Effector memory CD8-positive, alpha-beta T cell (primary cell): ENCODE measurements around the gene AHCYL1.
"Not testable (repeated sequence)": the region's sequence is repeated elsewhere in the genome, so short reads cannot be mapped to it uniquely, and the experiment has no call there.

Experiments
- ATAC-seq: fragments of 150-1000 bp; cut with Tn5 transposase; replicated peaks from 2 replicates; pipeline ENCODE4 v1.10.0; 2021; ENCODE audit warnings: mild to moderate bottlenecking, moderate library complexity
- DNase-seq, 3 experiments: peaks; one replicate each; pipeline ENCODE4 v3.0.0; 2021
- H3K27ac Mint-ChIP-seq, 2 donors: one replicate each; pipeline ENCODE4 v1.8.0; 2022; ENCODE audit warnings: mild to moderate bottlenecking in 2 of 2, mixed read lengths in 2 of 2, moderate library complexity in 2 of 2
- H3K27me3 Mint-ChIP-seq, 2 donors: one replicate each; pipeline ENCODE4 v1.8.0; 2022; ENCODE audit warnings: mixed read lengths in 2 of 2
- H3K36me3 Mint-ChIP-seq: one replicate; pipeline ENCODE4 v1.8.0; 2022; ENCODE audit warnings: mild to moderate bottlenecking, moderate library complexity, mixed read lengths; ENCODE audit not compliant: insufficient read depth
- H3K4me1 Mint-ChIP-seq, 2 donors: one replicate each; pipeline ENCODE4 v1.8.0; 2022; ENCODE audit warnings: low read depth in 2 of 2, mixed read lengths in 2 of 2
- H3K4me3 Mint-ChIP-seq, 2 donors: one replicate each; pipeline ENCODE4 v1.8.0; 2022; ENCODE audit warnings: mild to moderate bottlenecking in 2 of 2, mixed read lengths in 2 of 2, moderate library complexity in 2 of 2
- H3K9me3 Mint-ChIP-seq, 2 donors: one replicate each; pipeline ENCODE4 v1.8.0; 2022; ENCODE audit warnings: mixed read lengths in 2 of 2
- total RNA-seq, 9 experiments: gene quantifications; one replicate each; lab custom pipeline; 2026; lab: John Stamatoyannopoulos, UW

Gene AHCYL1
- total RNA-seq, result 38.7 to 92.0 (median 72.2) reads per million in 9 experiments

- Mint-ChIP-seq H3K4me1 (peaks cover 28 to 35% of the 10 kb centered on the region in 2 donors), H3K27ac (peak within 1 kb of the TSS; percentile 99), H3K36me3 (peaks cover 7% of the 10 kb centered on the region)
Measured at GRCh38 chr1:109984456-109985246, at the start of gene AHCYL1. Gene AHCYL1 (plus strand): TSS chr1:109984765. CDS start chr1:109985053, 288 bp downstream.

DNA sequence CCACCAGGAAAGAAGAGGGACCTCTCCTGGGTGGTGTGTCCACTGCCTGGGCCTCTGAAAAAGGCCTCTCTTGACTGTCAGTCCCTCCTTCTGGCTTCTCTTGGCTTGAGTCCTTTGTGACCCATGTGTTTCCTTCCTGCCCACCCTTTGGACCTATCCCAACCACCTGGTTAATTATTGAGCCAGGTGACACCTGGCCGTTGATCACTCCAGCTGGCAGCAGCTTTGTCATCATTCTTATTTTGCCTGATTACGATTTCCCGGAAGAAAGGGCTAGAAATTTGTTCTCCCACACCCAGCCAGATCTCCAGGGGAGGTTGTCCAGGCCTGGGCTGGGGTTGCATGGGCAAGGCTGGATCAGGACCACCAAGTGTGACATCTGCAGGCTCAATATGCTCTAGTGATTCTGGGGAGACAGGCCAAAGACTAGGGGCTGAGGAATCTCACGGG lies 49.1 kb upstream of the AHCYL1 start:
- ATAC-seq (no peak), DNase-seq (no peak)
- Mint-ChIP-seq H3K4me1 (peaks cover 0 to 16% of the 10 kb centered on the region in 2 donors), H3K4me3 (no peak overlapping the region), H3K27me3 (no peaks in the 10 kb centered on the region), H3K27ac (no peak overlapping the region), H3K9me3 (peaks cover 2 to 7% of the 10 kb centered on the region in 2 donors), H3K36me3 (peaks cover 3% of the 10 kb centered on the region)

More at GRCh38 chr1:109984456-109985246, at the start of gene AHCYL1:
- no peaks in the 10 kb centered on the region for H3K9me3 Mint-ChIP-seq
- DNase-seq (peak; percentile 99 to 100 (median 99)), ATAC-seq (peak; percentile 98)
- peak within 1 kb of the TSS; percentile 98 to 99 for H3K4me3 Mint-ChIP-seq
- peaks cover 4 to 17% of the 10 kb centered on the region in 2 donors for H3K27me3 Mint-ChIP-seq

DNA sequence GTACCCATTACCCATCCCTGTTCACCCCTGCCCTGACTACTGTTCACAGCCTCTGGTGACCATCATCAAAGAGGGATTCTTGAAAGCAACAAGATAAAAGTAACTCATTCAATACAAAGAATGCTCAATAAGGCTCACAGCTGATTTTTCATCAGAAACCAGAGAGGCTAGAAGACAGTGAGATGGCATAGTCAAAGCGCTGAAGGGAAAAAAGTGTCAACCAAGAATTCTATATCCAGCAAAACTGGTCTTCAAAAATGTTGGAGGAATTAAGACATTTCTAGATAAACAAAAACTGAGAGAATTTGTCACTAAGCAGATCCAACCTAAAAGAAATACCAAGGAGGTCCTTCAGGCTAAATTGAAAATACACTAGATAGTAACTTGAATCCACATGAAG lies 46.8 kb upstream of the AHCYL1 start:
- DNase-seq, result no peak
- H3K9me3 Mint-ChIP-seq, result peaks cover 2 to 7% of the 10 kb centered on the region in 2 donors
- ATAC-seq, result no peak
- peaks cover 0 to 13% of the 10 kb centered on the region in 2 donors for H3K4me1 Mint-ChIP-seq
- no peak overlapping the region for H3K4me3 Mint-ChIP-seq
- no peaks in the 10 kb centered on the region for H3K27me3 Mint-ChIP-seq
- H3K27ac Mint-ChIP-seq, result no peak overlapping the region
- H3K36me3 Mint-ChIP-seq, result peaks cover 3% of the 10 kb centered on the region

- H3K36me3 Mint-ChIP-seq, result no peaks in the 10 kb centered on the region
- H3K27ac Mint-ChIP-seq, result no peak overlapping the region
- no peak overlapping the region for H3K4me3 Mint-ChIP-seq
- DNase-seq (no peak), ATAC-seq (no peak)
- H3K27me3 Mint-ChIP-seq, result no peaks in the 10 kb centered on the region
- peaks cover 2 to 7% of the 10 kb centered on the region in 2 donors for H3K9me3 Mint-ChIP-seq
- H3K4me1 Mint-ChIP-seq, result peaks cover 0 to 8% of the 10 kb centered on the region in 2 donors
Measured at GRCh38 chr1:109938556-109938955, 46.0 kb upstream of the AHCYL1 start.

GRCh38 chr1:109942434-109942833 lies 42.1 kb upstream of the AHCYL1 start:
- DNase-seq, result no peak
- ATAC-seq, result no peak
- Mint-ChIP-seq H3K4me1 (peaks cover 3 to 4% of the 10 kb centered on the region in 2 donors), H3K27ac (no peak overlapping the region), H3K4me3 (no peak overlapping the region), H3K9me3 (no peaks in the 10 kb centered on the region), H3K36me3 (no peaks in the 10 kb centered on the region), H3K27me3 (no peaks in the 10 kb centered on the region)

- no peak overlapping the region for H3K27ac Mint-ChIP-seq
- no peak for ATAC-seq
Measured at GRCh38 chr1:109944541-109944940, 40.0 kb upstream of the AHCYL1 start.

GRCh38 chr1:109946511-109946910 lies 38.1 kb upstream of the AHCYL1 start:
- H3K4me3 Mint-ChIP-seq, result no peak overlapping the region
- ATAC-seq (no peak), DNase-seq (no peak)
- no peaks in the 10 kb centered on the region for H3K27me3 Mint-ChIP-seq
- no peak overlapping the region for H3K27ac Mint-ChIP-seq
- H3K36me3 Mint-ChIP-seq, result peaks cover 2% of the 10 kb centered on the region
- H3K9me3 Mint-ChIP-seq, result no peaks in the 10 kb centered on the region
- peaks cover 4 to 5% of the 10 kb centered on the region in 2 donors for H3K4me1 Mint-ChIP-seq

More at GRCh38 chr1:109944541-109944940, 40.0 kb upstream of the AHCYL1 start:
- H3K4me3 Mint-ChIP-seq, result no peak overlapping the region
- no peak for DNase-seq
- peaks cover 4 to 5% of the 10 kb centered on the region in 2 donors for H3K4me1 Mint-ChIP-seq
- no peaks in the 10 kb centered on the region for H3K9me3 Mint-ChIP-seq
- H3K36me3 Mint-ChIP-seq, result peaks cover 2% of the 10 kb centered on the region
- H3K27me3 Mint-ChIP-seq, result no peaks in the 10 kb centered on the region

- no peaks in the 10 kb centered on the region for H3K27me3 Mint-ChIP-seq
- no peak overlapping the region for H3K27ac Mint-ChIP-seq
- DNase-seq (no peak), ATAC-seq (no peak)
- no peaks in the 10 kb centered on the region for H3K9me3 Mint-ChIP-seq
- peaks cover 4 to 5% of the 10 kb centered on the region in 2 donors for H3K4me1 Mint-ChIP-seq
- H3K36me3 Mint-ChIP-seq, result peaks cover 2% of the 10 kb centered on the region
- H3K4me3 Mint-ChIP-seq, result no peak overlapping the region
Measured at GRCh38 chr1:109947582-109948284, 36.8 kb upstream of the AHCYL1 start.

DNA sequence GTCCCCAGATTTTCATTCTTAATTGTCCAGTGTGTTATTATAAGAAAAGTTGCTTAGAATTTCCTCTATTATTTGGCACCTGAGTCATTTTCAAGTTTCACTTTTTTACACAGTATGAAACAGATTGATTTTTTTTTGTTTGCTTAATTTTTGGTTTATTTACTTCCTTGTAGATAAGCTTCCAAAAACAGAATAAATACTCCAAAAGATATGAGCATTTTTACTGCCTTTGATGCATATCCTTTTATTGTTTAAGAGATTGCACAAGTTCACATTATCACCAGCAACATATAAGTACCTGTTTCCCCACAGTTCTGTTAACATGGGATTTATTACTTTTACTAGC lies 36.3 kb upstream of the AHCYL1 start:
- Mint-ChIP-seq H3K36me3 (peaks cover 2% of the 10 kb centered on the region), H3K4me3 (no peak overlapping the region), H3K9me3 (no peaks in the 10 kb centered on the region), H3K27ac (no peak overlapping the region), H3K4me1 (peaks cover 4 to 5% of the 10 kb centered on the region in 2 donors), H3K27me3 (no peaks in the 10 kb centered on the region)
- DNase-seq (no peak), ATAC-seq (no peak)

DNA sequence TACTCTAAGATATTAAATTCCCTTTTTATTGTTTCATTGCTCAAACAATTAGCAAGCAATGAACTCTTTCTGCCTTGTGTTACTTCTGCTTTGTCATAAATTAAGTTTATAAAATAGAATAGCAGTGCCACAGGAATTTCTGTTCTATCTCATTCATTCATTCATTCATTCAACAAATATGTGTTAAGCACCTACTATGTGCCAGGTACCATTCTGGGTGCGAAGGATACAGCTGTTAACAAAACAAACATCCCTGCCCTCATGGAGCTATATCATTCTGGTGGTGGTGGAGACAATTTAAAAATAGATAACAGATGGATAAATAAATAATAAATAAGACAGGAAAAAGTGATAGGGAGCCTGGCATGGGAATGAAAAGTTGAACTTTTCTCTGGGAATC lies 34.5 kb upstream of the AHCYL1 start:
- H3K27ac Mint-ChIP-seq, result no peak overlapping the region
- H3K36me3 Mint-ChIP-seq, result peaks cover 2% of the 10 kb centered on the region

GRCh38 chr1:109950509-109950908 lies 34.1 kb upstream of the AHCYL1 start:
- H3K4me3 Mint-ChIP-seq, result no peak overlapping the region
- DNase-seq (no peak), ATAC-seq (no peak)
- peaks cover 0 to 6% of the 10 kb centered on the region in 2 donors for H3K27me3 Mint-ChIP-seq
- H3K27ac Mint-ChIP-seq, result no peak overlapping the region
- H3K36me3 Mint-ChIP-seq, result peaks cover 2% of the 10 kb centered on the region
- H3K4me1 Mint-ChIP-seq, result peaks cover 0 to 2% of the 10 kb centered on the region in 2 donors
- no peaks in the 10 kb centered on the region for H3K9me3 Mint-ChIP-seq

More for the DNA sequence above, 34.5 kb upstream of the AHCYL1 start:
- Mint-ChIP-seq H3K4me1 (peaks cover 0 to 2% of the 10 kb centered on the region in 2 donors), H3K27me3 (peaks cover 0 to 2% of the 10 kb centered on the region in 2 donors), H3K9me3 (no peaks in the 10 kb centered on the region), H3K4me3 (no peak overlapping the region)
- no peak for DNase-seq
- ATAC-seq, result no peak

GRCh38 chr1:109951501-109951900 lies 33.1 kb upstream of the AHCYL1 start:
- H3K4me1 Mint-ChIP-seq, ATAC-seq, H3K36me3 Mint-ChIP-seq, H3K27ac Mint-ChIP-seq, H3K4me3 Mint-ChIP-seq, H3K27me3 Mint-ChIP-seq, H3K9me3 Mint-ChIP-seq, DNase-seq: not testable (repeated sequence)

- ATAC-seq (no peak), DNase-seq (no peak)
- no peak overlapping the region for H3K27ac Mint-ChIP-seq
- H3K27me3 Mint-ChIP-seq, result peaks cover 8 to 18% of the 10 kb centered on the region in 2 donors
- no peak overlapping the region for H3K4me3 Mint-ChIP-seq
- no peaks in the 10 kb centered on the region for H3K36me3 Mint-ChIP-seq
- no peaks in the 10 kb centered on the region for H3K9me3 Mint-ChIP-seq
- no peaks in the 10 kb centered on the region for H3K4me1 Mint-ChIP-seq
Measured at GRCh38 chr1:109954041-109954512, 30.5 kb upstream of the AHCYL1 start.
